Astrocyte (in vitro differentiated cells and primary cell): ENCODE results near the gene NUP214. TPM values are rescaled to one million over a fixed set of nuclear protein-coding genes. Genes with fewer than 3 reads are reported as not detected.
A peak's percentile ranks its signal among the peaks of the same experiment; 100 is the strongest.

Experiments
- DNase-seq: peaks from one replicate; pipeline ENCODE4 v3.0.0-alpha.2; 2010; ENCODE audit warnings: low read depth
- FAIRE-seq: peaks from 2 replicates; lab custom pipeline; 2011; peaks lifted over from hg19 to GRCh38; lab: Jason Lieb, UNC
- H2AFZ ChIP-seq: 2 replicates; pipeline ENCODE4 v1.6.0; 2012; ENCODE audit warnings: low read depth, low read length, inconsistent platforms
- H3K27ac ChIP-seq: 2 replicates; pipeline ENCODE4 v1.5.1; 2011; ENCODE audit warnings: low read depth, low read length, inconsistent platforms
- H3K27me3 ChIP-seq: 2 replicates; pipeline ENCODE4 v1.6.0; 2011; ENCODE audit warnings: low read length, inconsistent platforms; ENCODE audit not compliant: insufficient read depth
- H3K36me3 ChIP-seq: 2 replicates; pipeline ENCODE4 v1.5.1; 2011; ENCODE audit warnings: low read length, inconsistent platforms; ENCODE audit not compliant: insufficient read depth
- H3K4me1 ChIP-seq: 2 replicates; pipeline ENCODE4 v1.5.1; 2011; ENCODE audit warnings: low read length, inconsistent platforms; ENCODE audit not compliant: insufficient read depth
- H3K4me2 ChIP-seq: 2 replicates; pipeline ENCODE4 v1.6.0; 2012; ENCODE audit warnings: low read length, inconsistent platforms
- H3K4me3 ChIP-seq: 2 replicates; pipeline ENCODE4 v1.5.1; 2011; ENCODE audit warnings: low read depth, mild to moderate bottlenecking, low read length, inconsistent platforms; ENCODE audit not compliant: insufficient read depth
- H3K79me2 ChIP-seq: 2 replicates; pipeline ENCODE4 v1.6.0; 2012; ENCODE audit warnings: mild to moderate bottlenecking, low read length, inconsistent platforms; ENCODE audit not compliant: insufficient read depth
- H3K9ac ChIP-seq: 2 replicates; pipeline ENCODE4 v1.6.0; 2012; ENCODE audit warnings: mild to moderate bottlenecking, low read length, inconsistent platforms
- H3K9me3 ChIP-seq: 2 replicates; pipeline ENCODE4 v1.5.1; 2012; ENCODE audit warnings: low read depth, mild to moderate bottlenecking, low read length, inconsistent platforms; ENCODE audit not compliant: insufficient read depth
- H4K20me1 ChIP-seq: 2 replicates; pipeline ENCODE4 v1.6.0; 2012; ENCODE audit warnings: low read length, inconsistent platforms; ENCODE audit not compliant: insufficient read depth
- H3K27ac Mint-ChIP-seq: one replicate; pipeline ENCODE4 v1.8.0; 2021; ENCODE audit warnings: mild to moderate bottlenecking, mixed read lengths; ENCODE audit not compliant: unreplicated experiment
- H3K27me3 Mint-ChIP-seq: one replicate; pipeline ENCODE4 v1.8.0; 2021; ENCODE audit warnings: low read depth, mixed read lengths; ENCODE audit not compliant: unreplicated experiment
- H3K36me3 Mint-ChIP-seq: one replicate; pipeline ENCODE4 v1.8.0; 2021; ENCODE audit warnings: low read depth, mixed read lengths; ENCODE audit not compliant: unreplicated experiment
- H3K4me1 Mint-ChIP-seq: one replicate; pipeline ENCODE4 v1.8.0; 2021; ENCODE audit warnings: low read depth, mixed read lengths; ENCODE audit not compliant: unreplicated experiment
- H3K4me3 Mint-ChIP-seq: one replicate; pipeline ENCODE4 v1.8.0; 2021; ENCODE audit warnings: mild to moderate bottlenecking, moderate library complexity, mixed read lengths; ENCODE audit not compliant: unreplicated experiment
- H3K9me3 Mint-ChIP-seq: one replicate; pipeline ENCODE4 v1.8.0; 2021; ENCODE audit warnings: mild to moderate bottlenecking, mixed read lengths; ENCODE audit not compliant: unreplicated experiment
- EZH2 ChIP-seq: IDR thresholded peaks from 2 replicates; pipeline ENCODE4 v1.6.1; 2012; ENCODE audit warnings: mild to moderate bottlenecking, low read length, inconsistent platforms; ENCODE audit not compliant: insufficient read depth
- total RNA-seq: library from RNA; stranded (reverse); gene quantifications from 2 replicates; pipeline ENCODE4 v1.2.1, GENCODE V29; 2021
- TF ChIP-seq, protein P1 (sequence below): IDR thresholded peaks from 2 replicates; pipeline ENCODE4 v1.5.1; 2011; ENCODE audit warnings: low read depth, mild to moderate bottlenecking, inconsistent platforms, low read length, moderate library complexity; ENCODE audit not compliant: insufficient read depth

Gene NUP214
- total RNA-seq, 1 donor from 2014 or later: 30.5 TPM

DNA sequence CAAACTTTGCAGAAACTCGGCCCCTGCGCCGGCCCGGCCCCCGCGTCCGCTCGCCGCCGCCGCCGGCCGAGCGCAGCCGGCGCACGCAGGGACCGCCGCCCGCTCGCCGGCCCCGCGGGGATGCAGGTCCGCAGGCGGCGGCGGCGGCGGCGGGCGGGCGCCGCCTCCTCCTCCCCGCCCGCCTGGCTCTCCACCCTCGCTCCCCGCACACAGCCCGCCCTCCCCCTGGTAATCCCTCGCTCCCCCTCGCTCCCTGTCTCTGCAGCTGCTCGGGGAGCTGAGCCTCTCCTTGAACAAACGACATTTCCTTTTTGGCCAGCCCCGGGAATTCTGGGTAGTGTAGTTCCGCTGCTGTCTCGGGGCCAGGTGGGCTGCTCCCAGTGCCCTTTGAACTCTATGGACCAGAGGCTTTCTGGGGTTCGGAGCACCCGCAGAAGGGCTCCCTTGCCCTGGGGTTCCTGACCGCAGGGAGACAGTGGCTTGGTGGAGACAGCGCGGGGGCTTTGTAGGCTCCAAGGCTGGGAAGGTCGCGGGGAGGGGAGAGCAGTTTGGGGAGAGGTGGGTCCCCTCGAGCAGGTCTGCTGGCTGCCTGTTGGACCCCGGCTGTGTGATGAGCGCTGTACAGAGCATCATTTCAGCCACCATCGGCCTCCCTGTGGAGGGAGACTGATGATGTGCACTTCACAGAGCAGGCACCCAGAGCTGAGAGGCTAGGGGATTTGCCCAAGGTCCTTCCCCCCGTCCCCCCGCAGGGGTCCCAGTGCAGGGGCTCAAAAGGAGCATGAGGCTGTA, 152.7 kb downstream of the NUP214 start:
- H2AFZ ChIP-seq: no peak overlapping the region
- peak overlapping the region; percentile 39 for H3K4me3 ChIP-seq
- no peak for FAIRE-seq
- peak; percentile 68 for DNase-seq
- H3K27me3 ChIP-seq: peaks cover 34% of the 10 kb centered on the region
- peaks cover 57% of the 10 kb centered on the region for H3K27me3 Mint-ChIP-seq
- peak overlapping the region; percentile 77 for H3K4me2 ChIP-seq
- no peaks in the 10 kb centered on the region for H3K79me2 ChIP-seq
- no peak overlapping the region for H3K27ac ChIP-seq
- TF ChIP-seq, protein P1, sequence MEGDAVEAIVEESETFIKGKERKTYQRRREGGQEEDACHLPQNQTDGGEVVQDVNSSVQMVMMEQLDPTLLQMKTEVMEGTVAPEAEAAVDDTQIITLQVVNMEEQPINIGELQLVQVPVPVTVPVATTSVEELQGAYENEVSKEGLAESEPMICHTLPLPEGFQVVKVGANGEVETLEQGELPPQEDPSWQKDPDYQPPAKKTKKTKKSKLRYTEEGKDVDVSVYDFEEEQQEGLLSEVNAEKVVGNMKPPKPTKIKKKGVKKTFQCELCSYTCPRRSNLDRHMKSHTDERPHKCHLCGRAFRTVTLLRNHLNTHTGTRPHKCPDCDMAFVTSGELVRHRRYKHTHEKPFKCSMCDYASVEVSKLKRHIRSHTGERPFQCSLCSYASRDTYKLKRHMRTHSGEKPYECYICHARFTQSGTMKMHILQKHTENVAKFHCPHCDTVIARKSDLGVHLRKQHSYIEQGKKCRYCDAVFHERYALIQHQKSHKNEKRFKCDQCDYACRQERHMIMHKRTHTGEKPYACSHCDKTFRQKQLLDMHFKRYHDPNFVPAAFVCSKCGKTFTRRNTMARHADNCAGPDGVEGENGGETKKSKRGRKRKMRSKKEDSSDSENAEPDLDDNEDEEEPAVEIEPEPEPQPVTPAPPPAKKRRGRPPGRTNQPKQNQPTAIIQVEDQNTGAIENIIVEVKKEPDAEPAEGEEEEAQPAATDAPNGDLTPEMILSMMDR: no peak
- TF ChIP-seq EZH2: no peak
- no peak overlapping the region for H3K9ac ChIP-seq
- H3K4me1 Mint-ChIP-seq: peaks cover 2% of the 10 kb centered on the region
- peaks cover 4% of the 10 kb centered on the region for H3K36me3 Mint-ChIP-seq
- H3K36me3 ChIP-seq: no peaks in the 10 kb centered on the region
- peak overlapping the region; percentile 79 for H3K4me3 Mint-ChIP-seq
- H3K9me3 ChIP-seq: no peaks in the 10 kb centered on the region
- H4K20me1 ChIP-seq: peaks cover 5% of the 10 kb centered on the region
- no peak overlapping the region for H3K27ac Mint-ChIP-seq
- H3K4me1 ChIP-seq: no peaks in the 10 kb centered on the region
- H3K9me3 Mint-ChIP-seq: no peaks in the 10 kb centered on the region

DNA sequence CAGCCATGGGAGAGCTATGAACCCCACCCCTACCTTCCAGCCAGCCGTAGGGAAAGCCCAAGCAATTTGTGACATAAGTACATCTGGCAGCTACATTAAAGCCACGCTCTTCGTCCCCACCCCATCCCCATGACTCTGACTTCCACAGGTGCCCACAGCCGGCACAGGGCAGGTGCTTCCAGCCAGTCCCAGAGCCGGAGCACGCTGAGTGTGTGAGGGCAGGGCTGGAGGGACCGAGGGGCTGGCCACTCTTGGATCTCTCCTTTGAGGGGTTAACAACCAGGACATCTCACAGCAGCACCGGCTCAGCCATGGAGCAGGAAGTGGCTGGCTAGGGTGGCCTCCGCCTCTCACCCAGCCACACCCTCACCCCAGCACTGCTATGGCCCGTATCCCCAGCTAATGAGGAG, 153.3 kb downstream of the NUP214 start:
- Histone ChIP-seq H3K9ac (no peak overlapping the region), H3K9me3 (no peaks in the 10 kb centered on the region), H3K4me1 (no peaks in the 10 kb centered on the region), H2AFZ (no peak overlapping the region), H3K4me2 (peak overlapping the region; percentile 77), H3K36me3 (no peaks in the 10 kb centered on the region), H3K79me2 (no peaks in the 10 kb centered on the region), H3K27me3 (peaks cover 34% of the 10 kb centered on the region), H3K27ac (no peak overlapping the region), H4K20me1 (peaks cover 5% of the 10 kb centered on the region), H3K4me3 (no peak overlapping the region)
- Mint-ChIP-seq H3K27me3 (peaks cover 55% of the 10 kb centered on the region), H3K4me1 (peaks cover 2% of the 10 kb centered on the region), H3K9me3 (no peaks in the 10 kb centered on the region), H3K27ac (no peak overlapping the region), H3K4me3 (peak overlapping the region; percentile 45), H3K36me3 (peaks cover 4% of the 10 kb centered on the region)
- DNase-seq: no peak
- TF ChIP-seq EZH2: no peak
- TF ChIP-seq, protein P1: no peak
- no peak for FAIRE-seq
